NCI-H524 treated with DMSO at 0.1 percent for 48 hours (cell line): ENCODE results near the gene FCN2.
"Not testable (repeated sequence)": the region's sequence is repeated elsewhere in the genome, so short reads cannot be mapped to it uniquely, and the experiment has no call there.

Experiments used
- DNase-seq: peaks from one replicate; lab custom pipeline; 2025; lab: John Stamatoyannopoulos, UW

FCN2 gene

DNA sequence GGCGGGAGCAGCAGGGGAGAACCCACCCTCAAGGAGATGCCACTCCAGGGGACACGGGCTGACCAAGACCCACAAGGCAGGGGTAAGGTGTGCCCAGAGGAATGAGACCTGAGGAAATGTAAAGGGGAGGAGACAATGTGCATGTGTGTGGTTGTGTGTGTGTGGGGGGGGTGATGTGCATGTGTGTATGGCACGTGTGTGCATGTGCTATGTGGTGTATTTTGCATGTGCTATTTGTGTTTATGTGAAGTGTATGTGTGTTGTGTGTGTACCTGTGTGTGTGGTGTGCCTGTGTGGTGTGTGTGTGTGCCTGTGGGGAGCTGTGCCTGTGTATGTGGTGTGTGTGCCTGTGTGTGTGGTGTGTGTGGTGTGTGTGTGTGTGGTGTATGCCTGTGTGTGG is 33.5 kb upstream of the FCN2 start:
- DNase-seq: no peak

- DNase-seq: no peak
These were observed 32.7 kb upstream of the FCN2 start for GRCh38 chr9:134847752-134848432.

DNA sequence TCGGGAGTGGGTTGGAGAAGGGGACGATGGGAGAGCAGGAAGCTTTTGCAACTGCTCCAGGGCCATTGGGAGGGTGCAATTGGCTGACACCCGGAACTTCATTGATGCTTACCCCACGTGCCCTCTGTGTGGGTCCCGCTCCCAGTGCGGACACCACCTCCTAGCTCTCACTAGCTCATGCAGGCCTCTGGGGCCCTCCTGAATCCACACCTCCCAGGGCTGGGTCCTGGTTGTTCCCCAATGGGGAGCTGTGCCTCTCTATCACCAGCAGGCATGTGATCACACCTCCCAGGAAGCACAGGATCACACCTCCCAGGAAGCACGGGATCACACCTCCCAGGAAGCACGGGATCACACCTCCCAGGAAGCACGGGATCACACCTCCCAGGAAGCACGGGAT is 32.1 kb upstream of the FCN2 start:
- no peak for DNase-seq

- no peak for DNase-seq
These were observed 30.0 kb upstream of the FCN2 start for GRCh38 chr9:134850611-134851010.

DNA sequence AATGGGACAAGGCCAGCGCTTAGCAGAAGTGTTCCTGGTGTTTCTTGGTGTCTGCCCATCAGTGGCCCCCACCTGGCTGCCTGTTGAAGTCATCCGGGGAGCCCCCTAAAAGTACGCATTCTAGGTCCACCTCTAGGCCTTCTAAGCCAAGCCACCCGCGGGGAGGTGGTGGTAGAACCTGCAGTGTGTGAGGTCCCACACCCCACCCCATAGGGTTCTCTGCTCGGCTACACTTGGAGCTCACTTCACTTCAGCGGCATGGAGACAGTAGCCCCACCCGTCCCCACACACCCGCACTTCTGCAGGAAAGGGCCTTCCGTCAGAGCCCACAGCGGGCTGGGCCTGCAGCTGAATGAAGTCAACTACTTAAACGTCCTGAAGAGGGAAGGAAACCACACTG is 29.6 kb upstream of the FCN2 start:
- DNase-seq: no peak

DNA sequence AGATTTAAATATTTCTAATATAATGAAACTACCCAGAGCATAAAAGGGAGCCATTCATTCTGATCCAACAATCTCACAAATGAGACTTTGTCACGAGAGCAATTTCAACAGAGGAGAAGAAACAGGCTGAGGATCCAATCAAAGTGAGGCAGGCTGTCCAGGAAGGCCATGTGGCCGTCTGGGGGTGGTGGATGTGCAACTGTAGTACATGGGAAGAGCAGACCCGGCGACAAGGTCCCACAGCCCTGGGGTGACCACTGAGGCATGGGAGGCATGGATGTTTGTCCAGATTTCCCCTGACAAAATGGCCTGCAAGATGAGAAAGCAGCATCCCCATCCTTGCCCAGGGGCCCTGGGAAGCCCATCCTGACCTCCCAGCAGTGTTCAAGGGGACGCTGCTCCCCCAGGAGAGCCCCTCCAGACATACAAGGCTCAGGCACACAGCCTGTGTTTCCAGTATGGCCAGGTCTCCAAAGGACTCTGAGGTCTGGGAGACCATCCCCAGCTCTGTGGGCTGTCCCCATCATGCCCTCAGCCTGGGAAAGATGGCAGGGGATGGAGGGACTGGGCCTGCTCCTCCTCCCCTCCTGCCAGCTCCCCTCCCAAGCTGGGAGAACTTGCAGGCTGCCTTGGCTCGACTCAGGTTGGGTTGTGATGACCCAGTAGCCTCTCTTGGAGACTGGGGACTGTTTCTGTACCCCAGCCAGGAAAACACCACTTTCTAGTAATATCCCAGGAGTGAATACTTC is 27.5 kb upstream of the FCN2 start:
- DNase-seq: no peak

- DNase-seq: no peak
These were observed 26.7 kb upstream of the FCN2 start for GRCh38 chr9:134853893-134854292.

DNA sequence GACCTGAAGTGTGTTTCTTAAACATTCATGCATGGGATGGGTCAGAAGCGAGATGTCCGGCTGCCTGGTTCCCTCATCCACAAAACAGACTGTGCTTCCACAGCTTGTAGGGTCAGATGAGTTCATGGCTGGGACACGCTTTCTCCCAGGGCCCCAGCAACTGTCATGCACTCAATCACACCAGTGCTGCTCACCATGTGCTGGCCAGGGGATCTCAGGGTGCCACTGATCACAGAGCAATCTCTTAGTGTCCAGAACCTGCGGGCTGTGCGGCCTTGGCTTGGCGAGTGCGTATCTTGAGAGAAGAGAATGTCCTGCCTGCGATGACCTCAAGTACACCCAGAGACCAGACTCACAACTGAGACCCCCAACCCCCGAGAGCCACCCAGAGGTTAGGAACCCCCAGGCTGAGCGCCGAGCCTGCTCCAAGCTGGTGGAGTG is 26.0 kb upstream of the FCN2 start:
- no peak for DNase-seq

DNA sequence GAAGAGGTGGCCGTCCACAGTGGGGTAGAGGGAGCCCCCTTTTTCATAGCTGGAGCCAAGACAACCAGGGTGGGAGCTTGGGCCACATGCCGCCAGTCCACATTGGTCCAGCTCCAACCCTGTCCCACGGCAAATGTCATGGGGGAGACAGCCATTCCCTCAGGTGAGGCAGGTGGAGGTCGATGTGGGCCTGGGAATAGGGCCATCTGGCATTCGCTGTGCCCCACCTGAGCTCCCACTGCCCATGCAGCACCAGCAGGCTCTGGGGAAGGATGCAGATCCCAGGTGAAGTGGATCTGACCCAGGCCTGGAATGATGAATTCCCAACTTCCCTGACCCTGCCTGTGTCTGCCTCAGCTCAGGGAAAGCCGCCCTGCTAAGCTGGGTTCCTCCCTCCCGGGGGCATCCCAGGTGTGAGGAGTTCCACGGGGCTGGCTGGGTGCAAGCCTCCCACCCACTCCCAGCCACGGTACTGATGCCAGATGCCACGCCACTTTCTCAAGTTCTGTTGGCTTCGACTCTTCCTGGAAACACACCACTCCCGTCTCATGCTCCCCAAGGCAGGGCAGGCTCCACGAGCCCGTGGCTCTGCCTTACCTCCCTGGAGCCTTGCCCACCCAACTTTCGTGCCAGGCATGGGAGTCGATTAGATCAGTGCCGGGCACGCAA is 25.2 kb upstream of the FCN2 start:
- DNase-seq: no peak

- DNase-seq: no peak
These were observed 24.7 kb upstream of the FCN2 start for GRCh38 chr9:134855900-134856377.

DNA sequence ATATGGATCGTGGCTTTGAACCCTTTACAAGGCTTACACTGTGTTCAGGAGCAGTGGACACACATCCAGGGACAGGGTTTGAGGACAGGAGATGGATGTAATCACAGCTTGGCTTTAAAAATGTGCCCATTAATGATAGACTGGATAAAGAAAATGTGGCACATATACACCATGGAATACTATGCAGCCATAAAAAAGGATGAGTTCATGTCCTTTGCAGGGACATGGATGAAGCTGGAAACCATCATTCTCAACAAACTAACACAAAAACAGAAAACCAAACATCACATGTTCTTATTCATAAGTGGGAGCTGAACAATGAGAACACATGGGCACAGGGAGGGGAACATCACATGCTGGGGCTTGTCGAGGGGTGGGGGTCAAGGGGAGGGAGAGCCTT is 23.2 kb upstream of the FCN2 start:
- DNase-seq: not testable (repeated sequence)

GRCh38 chr9:134858051-134858841 is 22.4 kb upstream of the FCN2 start:
- no peak for DNase-seq

GRCh38 chr9:134860510-134860909 is 20.1 kb upstream of the FCN2 start:
- no peak for DNase-seq

- DNase-seq: no peak
These were observed 18.8 kb upstream of the FCN2 start for GRCh38 chr9:134861595-134862334.

DNA sequence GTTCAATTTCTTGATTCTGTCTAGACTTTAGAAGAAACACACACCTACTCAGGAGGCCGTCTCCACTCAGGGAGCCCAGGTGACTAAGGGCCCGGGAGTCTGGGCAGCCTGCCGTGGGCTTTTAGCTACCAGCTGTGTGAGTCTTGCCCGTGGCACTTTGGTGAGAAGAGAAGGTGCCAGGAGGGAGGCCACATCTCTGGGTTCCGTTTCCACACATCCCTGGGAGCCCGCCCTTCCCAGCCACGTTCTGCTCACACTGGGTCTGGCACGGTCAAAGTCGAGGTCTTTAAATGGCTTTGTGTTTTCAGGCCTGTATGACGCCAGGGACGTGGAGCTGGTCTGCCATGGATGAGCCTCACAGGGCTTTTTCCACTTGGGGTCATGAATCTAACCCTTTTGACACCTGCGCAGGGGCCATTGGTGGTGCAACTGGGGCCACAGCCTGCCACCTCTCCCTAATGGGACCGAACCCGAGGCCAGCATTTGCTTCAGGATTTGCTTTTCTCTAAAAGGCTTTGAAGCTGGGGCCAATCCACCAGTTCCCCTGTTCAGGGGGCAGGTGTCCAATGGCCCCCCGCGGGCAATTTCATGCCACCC is 17.2 kb upstream of the FCN2 start:
- DNase-seq: no peak

DNA sequence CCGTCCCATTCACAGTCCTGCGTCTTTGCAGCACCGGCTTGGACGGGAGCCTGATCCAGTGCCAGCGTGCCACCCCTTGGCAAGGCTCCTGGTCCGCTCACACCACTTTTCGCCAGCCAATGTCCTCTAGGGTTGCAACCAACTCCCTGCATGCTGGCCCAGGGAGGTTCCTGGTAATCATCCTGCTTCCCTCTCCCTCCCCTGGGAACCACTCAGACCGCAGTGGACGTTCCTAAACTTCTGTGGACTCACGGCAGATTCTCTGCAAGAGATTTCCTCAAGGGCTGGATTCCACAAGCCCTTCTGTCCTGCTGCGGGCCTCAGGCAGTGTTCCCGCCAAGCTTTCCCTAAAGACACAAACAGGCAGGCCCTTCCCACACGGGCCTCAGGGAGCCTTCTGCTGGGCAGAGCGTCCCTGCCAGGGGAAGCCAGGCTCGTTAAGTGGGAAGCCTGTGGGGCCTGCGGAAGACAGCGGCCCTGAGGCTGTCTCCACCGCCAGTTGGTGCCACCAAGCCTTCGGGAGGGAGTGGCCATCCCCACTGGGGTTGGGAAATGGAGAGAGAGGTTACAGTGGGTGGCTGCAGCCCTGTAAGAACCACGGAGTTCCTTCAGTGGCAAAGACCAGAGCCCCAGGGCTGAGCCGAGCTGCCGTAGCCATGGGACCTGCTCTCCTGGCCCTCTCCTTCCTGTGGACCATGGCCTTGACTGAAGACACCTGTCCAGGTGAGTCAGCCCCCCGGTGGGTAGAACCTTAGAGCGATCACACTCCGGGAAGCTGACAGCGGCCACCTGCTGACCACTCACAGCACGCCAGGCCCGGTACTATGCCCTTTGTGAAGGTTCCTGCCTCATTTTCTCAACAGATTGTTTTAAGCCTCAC is 16.4 kb upstream of the FCN2 start:
- no peak for DNase-seq

DNA sequence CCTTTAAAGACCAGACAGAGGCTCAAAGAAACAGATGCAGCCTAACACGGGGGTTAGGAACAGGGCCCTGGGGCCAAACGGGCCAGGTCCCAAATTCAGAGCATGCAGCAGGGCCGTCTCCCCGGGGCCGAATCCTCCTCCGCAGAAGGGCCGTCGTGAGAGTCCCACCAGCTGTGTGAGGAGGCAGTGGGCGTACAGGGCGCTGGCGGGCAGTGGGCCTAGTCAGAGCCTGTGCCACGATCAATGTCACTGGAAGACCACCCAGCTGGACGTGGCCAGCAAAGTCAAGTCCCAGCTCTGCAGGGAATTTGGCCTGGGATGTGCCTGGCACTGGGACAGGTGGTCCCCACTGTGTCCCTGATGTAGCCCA is 15.8 kb upstream of the FCN2 start:
- no peak for DNase-seq

DNA sequence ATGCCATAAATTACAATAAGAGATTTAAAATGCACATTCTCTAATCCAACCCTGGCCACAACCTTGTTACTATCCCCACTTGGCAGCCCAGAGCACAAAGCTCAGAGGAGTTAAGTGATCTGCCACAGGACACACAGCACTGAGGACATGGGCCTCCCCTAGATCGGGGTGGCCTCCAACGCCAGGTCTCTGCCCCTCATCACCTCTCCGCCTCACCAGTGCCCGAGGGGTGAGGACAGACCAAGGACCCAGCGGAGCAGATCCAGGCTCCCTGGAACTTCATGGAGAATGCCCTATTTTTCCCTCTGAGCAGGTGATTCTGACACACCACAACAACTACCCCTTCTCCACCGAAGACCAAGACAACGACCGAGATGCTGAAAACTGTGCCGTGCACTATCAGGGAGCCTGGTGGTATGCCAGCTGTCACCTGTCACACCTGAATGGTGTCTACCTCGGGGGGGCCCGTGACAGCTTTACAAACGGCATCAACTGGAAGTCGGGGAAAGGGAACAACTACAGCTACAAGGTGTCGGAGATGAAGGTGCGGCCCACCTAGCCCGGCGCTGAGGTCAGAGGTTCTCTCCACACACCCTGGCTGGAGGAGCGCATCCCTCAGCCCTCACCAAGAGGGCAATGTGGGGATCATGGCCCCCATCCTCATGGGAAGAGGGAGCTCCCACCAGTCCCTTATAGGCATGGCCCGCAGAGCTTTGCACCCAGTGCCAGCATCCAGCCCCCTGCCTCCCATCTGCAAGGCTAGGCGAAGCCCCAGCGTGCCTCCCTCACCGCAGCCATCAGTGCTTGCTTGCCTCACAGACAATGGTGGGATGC is 12.5 kb upstream of the FCN2 start:
- DNase-seq: no peak
